Epithelial cell of proximal tubule (primary cell): ENCODE results near the gene MAGEC3. TPM values are rescaled to one million over a fixed set of nuclear protein-coding genes. Genes with fewer than 3 reads are reported as not detected.
"Not testable (repeated sequence)": the region's sequence is repeated elsewhere in the genome, so short reads cannot be mapped to it uniquely, and the experiment has no call there.

Source experiments
- DNase-seq: peaks from one replicate; pipeline ENCODE4 v3.0.0-alpha.2; 2011; ENCODE audit warnings: low read depth
- H3K4me3 ChIP-seq: 2 replicates; pipeline ENCODE4 v1.5.1; 2011; ENCODE audit warnings: low read depth, mild to moderate bottlenecking, low read length
- CTCF ChIP-seq: conservative IDR thresholded peaks from 2 replicates; pipeline ENCODE4 v1.5.1; 2012; ENCODE audit warnings: low read depth, mild to moderate bottlenecking, low read length
- total RNA-seq: library from RNA; depleted of rRNA; stranded (reverse); fragments of >200 nt; gene quantifications from 2 replicates; pipeline ENCODE4 v1.2.3, GENCODE V29; 2015

MAGEC3 gene
- total RNA-seq, 1 donor from 2014 or later = not detected

GRCh38 chrX:141839856-141840255 lies 1.7 kb downstream of the MAGEC3 start:
- no peak overlapping the region for H3K4me3 ChIP-seq
- TF ChIP-seq CTCF = no peak
- DNase-seq = no peak

- no peak overlapping the region for H3K4me3 ChIP-seq
- no peak for DNase-seq
- no peak for TF ChIP-seq CTCF
These were observed 19.4 kb downstream of the MAGEC3 start for GRCh38 chrX:141857479-141857878.

- DNase-seq = no peak
- H3K4me3 ChIP-seq = no peak overlapping the region
- TF ChIP-seq CTCF = no peak
These were observed 41.5 kb downstream of the MAGEC3 start for GRCh38 chrX:141879616-141880015.

DNA sequence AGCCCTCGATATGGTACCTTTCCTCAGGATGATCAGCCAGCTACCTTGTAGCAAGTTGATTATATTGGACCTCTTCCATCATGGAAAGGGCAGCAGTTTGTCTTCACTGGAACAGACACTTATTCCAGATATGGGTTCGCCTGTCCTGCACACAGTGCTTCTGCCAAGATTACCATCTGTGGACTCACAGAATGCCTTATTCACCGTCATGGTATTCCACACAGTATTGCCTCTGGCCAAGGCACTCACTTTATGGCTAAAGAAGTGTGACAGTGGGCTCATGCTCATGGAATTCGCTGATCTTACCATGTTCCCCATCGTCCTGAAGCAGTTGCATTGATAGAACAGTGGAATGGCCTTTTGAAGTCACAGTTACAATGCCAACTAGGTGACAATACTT lies 50.7 kb downstream of the MAGEC3 start:
- DNase-seq, H3K4me3 ChIP-seq: not testable (repeated sequence)

DNA sequence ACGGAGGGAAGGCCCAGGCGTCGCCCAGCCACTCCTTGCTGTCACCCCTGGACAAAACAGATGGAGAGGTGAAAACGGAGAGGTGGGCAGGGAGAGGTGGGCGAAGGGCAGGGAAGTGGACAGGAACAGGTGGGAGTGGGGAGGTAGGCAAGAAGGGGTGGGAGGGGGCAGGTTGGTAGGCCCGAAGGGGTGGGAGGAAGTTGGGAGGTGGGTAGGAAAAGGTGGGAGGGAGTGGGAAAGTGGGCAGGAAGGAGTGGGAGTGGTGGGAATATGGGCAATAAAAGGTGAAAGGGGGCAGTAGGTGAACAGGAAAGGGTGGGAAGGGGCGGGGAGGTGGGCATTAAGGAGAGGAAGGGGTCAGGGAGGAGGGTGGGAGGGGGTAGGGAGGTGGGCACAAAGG lies 56.6 kb downstream of the MAGEC3 start:
- H3K4me3 ChIP-seq = no peak overlapping the region
- DNase-seq = no peak
- no peak for TF ChIP-seq CTCF

DNA sequence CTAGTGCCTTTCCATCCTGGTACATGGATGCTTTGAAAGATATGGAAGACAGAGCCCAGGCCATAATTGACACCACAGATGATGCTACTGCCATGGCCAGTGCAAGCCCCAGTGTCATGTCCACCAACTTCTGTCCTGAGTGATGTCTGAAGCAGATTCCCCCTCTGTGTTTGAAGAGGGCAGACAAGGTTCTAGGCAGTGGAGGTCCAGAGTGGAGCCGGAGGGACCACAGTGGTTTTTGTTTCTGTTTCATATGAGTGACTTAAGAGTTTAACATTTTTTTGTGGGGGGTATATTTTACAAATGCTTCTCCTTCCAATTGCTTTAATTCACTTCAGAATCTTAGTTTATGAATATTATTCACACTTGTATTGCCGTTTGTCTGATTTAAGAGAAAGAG lies 59.6 kb downstream of the MAGEC3 start:
- no peak for TF ChIP-seq CTCF
- no peak overlapping the region for H3K4me3 ChIP-seq
- no peak for DNase-seq

- H3K4me3 ChIP-seq = no peak overlapping the region
- no peak for DNase-seq
- TF ChIP-seq CTCF = no peak
These were observed 64.2 kb downstream of the MAGEC3 start for GRCh38 chrX:141902366-141902765.

DNA sequence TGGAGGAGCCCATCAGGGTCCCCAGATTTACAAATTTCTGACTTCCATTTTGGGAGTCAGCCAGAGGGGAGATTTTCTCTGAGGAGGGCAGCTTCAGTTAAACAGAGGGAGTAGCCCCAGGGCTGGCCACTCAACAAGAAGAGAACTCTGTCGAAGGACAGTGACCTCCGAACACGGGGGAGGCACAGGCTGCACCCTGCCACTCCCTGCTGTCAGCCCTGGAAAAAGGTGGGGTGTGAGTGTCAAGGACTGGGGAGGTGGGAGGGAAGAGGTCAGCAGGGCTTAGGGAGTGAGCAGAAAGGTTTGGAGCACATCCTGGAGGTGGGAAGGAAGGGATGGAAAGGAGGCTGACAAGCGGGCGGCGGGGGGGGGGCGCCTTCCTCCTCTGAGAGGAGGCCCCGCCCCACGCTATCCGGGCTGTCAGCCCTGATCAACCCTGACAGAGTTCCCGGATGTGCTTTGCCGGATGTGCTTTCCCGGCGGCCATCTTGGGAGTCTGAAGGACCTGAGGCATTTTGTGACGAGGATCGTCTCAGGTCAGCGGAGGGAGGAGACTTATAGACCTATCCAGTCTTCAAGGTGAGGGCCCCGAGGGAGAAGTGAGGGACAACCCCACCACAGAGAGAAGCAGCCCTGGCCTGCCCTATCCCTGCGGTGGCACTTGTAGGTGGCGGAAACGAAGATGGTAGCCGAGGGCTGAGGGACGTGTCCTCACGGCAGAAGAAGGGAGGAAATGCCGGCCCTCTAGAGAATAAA lies 65.5 kb downstream of the MAGEC3 start, which contains the start of gene MAGEC1:
Gene MAGEC1, plus strand, starts transcription at position 495 of the 756 bp plus-strand sequence. CDS start 1,179 bp downstream, outside the sequence.
- DNase-seq = no peak
- no peak within 1 kb of the TSS for H3K4me3 ChIP-seq
- TF ChIP-seq CTCF = no peak
